Large intestine (tissue), 3 donors: ENCODE results near the gene MFAP4. TPM values are rescaled to one million over a fixed set of nuclear protein-coding genes. Genes with fewer than 3 reads are reported as not detected.
A peak's percentile ranks its signal among the peaks of the same experiment; 100 is the strongest.
"Not testable (repeated sequence)": the region's sequence is repeated elsewhere in the genome, so short reads cannot be mapped to it uniquely, and the experiment has no call there.

Source experiments
- DNase-seq, 2 donors: peaks; one replicate each; pipeline versions ENCODE4 v3.0.0 to v3.0.0-alpha.2; 2013
- H3K27ac ChIP-seq: one replicate; pipeline ENCODE4 v1.5.1; 2013; ENCODE audit warnings: low read length
- H3K27me3 ChIP-seq: 2 replicates; pipeline ENCODE4 v1.6.1; 2013; ENCODE audit warnings: low read length; ENCODE audit not compliant: control insufficient read depth, insufficient read depth
- H3K36me3 ChIP-seq: 2 replicates; pipeline ENCODE4 v1.6.1; 2013; ENCODE audit warnings: low read length; ENCODE audit not compliant: control insufficient read depth, insufficient read depth
- H3K4me1 ChIP-seq: one replicate; pipeline ENCODE4 v1.6.1; 2013; ENCODE audit warnings: low read length; ENCODE audit not compliant: control insufficient read depth, insufficient read depth
- H3K4me3 ChIP-seq: one replicate; pipeline ENCODE4 v1.5.1; 2013; ENCODE audit warnings: low read length
- H3K9me3 ChIP-seq: one replicate; pipeline ENCODE4 v1.6.1; 2013; ENCODE audit warnings: mild to moderate bottlenecking, low read depth, low read length, moderate library complexity; ENCODE audit not compliant: control insufficient read depth
- WGBS: methylation state at CpG from one replicate; pipeline ENCODE4 v1.1.5; 2013; ENCODE audit warnings: low lambda C conversion rate; ENCODE audit not compliant: insufficient coverage; 5-methylcytosine and 5-hydroxymethylcytosine counted together
- polyA plus RNA-seq: library from polyadenylated mRNA; unstranded; fragments of 120-200 nt; gene quantifications from one replicate; pipeline ENCODE4 v1.2.1, GENCODE V29; 2013

Gene MFAP4
- polyA plus RNA-seq, 1 donor, result 116 TPM

DNA sequence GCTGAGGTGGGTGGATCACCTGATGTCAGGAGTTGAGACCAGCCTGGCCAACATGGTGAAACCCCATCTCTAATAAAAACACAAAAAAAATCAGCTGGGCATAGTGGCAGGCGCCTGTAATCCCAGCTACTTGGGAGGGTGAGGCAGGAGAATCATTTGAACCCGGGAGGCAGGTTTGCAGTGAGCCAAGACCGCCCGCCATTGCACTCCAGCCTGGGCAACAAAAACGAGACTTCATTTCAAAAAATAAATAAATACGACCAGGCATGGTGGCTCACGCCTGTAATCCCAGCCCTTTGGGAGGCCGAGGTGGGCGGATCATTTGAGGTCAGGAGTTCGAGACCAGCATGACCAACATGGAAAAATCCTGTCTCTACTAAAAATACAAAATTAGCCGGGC is 33.6 kb downstream of the MFAP4 start:
- peaks cover 18% of the 10 kb centered on the region for H3K36me3 ChIP-seq
- H3K9me3 ChIP-seq, H3K4me3 ChIP-seq, H3K4me1 ChIP-seq, H3K27ac ChIP-seq, DNase-seq, H3K27me3 ChIP-seq: not testable (repeated sequence)
- WGBS, result no CpG with 5 or more reads among the region's 11 CpGs

DNA sequence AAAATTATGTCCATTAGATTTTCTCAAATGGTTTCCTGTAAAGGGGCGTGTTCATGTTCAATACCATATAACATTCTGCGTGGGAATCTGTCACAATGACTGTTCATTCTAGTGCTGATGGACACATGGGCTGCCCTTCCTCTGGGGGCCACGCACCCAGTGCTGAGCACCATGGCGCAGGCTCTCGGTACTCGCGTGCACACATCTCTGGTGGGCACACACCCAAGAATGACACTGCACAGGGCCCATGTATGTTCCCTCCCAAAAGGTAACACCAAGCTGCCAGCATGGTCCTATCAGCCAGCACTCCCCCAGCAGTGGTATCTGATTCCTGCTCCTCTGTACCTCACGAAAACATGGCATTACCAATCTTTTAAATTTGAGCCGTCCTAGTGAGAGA is 38.2 kb downstream of the MFAP4 start:
- no CpG with 5 or more reads among the region's 9 CpGs for WGBS
- H3K27me3 ChIP-seq, result no peaks in the 10 kb centered on the region

DNA sequence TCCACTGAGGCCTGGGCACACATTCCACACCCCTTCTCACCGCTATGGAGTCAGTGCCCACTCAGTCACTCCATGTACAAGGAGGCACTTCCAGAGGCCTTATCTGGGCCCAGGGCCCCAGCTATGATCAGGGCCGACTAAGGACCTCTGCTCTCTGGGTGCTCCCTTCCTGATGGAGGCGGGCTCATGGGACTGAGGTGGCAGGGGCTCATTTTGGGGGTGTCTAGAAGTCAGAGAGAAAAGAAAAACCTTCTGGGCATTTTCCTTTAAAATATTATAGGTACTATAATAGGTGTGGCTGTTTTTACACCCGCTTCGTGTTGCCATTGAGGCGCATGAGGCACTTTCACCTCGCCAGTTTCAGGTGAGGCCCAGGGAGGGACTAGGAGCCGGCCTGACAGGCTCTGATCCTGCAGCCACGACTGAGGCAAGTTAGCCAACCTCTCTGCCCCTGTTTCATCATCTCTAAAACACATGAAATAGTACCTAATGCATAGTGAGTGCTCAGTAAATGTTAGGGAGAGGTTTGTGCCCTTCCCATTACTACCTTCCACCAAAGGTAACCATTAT is 38.8 kb downstream of the MFAP4 start:
- H3K27me3 ChIP-seq, result no peaks in the 10 kb centered on the region
- no peaks in the 10 kb centered on the region for H3K36me3 ChIP-seq

More for the DNA sequence above, 38.2 kb downstream of the MFAP4 start:
- H3K27ac ChIP-seq, result peak overlapping the region; percentile 60
- peaks cover 7% of the 10 kb centered on the region for H3K9me3 ChIP-seq
- H3K4me1 ChIP-seq, result peaks cover 42% of the 10 kb centered on the region
- no peak for DNase-seq
- H3K36me3 ChIP-seq, result no peaks in the 10 kb centered on the region
- no peak overlapping the region for H3K4me3 ChIP-seq

DNA sequence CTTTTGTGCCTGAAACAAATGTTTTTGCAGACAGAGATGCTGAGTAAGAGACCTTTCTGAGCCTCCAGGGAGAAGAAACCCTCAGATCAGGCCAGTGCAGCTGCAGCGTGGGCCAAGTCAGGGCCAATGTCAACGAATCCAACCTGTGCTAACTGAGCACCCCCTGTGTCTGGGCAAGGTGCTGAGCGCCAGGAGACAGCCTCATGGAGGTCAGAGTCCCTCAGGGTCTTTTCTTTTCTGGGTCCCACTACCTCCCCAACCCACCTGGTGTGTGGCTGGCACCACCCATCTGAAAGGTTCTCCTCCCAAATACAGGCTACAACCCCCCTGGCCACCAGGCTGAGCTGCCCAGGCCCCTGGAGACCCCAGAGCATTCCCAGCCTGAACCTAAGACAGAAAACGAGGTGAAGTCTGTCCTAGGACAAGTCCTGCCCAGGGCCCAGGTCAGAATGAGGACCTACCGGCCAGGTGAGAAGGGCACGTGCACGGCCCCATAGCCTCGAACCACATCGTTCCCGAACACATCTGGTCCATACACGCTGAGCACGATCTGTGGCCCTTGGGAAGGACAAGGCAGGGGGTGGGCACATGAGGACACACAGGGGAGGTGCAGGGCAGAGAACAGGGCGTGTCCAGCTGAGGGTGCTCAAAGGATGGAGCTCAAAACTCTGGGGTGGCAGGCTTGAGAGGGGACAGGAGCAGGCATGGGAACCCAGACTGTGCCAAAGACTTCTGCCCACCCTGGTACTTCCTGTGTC is 39.5 kb downstream of the MFAP4 start:
- Histone ChIP-seq H3K4me3 (no peak overlapping the region), H3K27ac (peak overlapping the region; percentile 60), H3K27me3 (no peaks in the 10 kb centered on the region), H3K9me3 (peaks cover 7% of the 10 kb centered on the region), H3K36me3 (no peaks in the 10 kb centered on the region), H3K4me1 (peaks cover 53% of the 10 kb centered on the region)
- no CpG with 5 or more reads among the region's 13 CpGs for WGBS
- DNase-seq, result no peak

More for the DNA sequence above, 38.8 kb downstream of the MFAP4 start:
- Histone ChIP-seq H3K4me3 (no peak overlapping the region), H3K27ac (peak overlapping the region; percentile 60), H3K9me3 (peaks cover 7% of the 10 kb centered on the region), H3K4me1 (peaks cover 48% of the 10 kb centered on the region)
- WGBS, result no CpG with 5 or more reads among the region's 9 CpGs
- peak in 1 of 2 donors; percentile 82 for DNase-seq

DNA sequence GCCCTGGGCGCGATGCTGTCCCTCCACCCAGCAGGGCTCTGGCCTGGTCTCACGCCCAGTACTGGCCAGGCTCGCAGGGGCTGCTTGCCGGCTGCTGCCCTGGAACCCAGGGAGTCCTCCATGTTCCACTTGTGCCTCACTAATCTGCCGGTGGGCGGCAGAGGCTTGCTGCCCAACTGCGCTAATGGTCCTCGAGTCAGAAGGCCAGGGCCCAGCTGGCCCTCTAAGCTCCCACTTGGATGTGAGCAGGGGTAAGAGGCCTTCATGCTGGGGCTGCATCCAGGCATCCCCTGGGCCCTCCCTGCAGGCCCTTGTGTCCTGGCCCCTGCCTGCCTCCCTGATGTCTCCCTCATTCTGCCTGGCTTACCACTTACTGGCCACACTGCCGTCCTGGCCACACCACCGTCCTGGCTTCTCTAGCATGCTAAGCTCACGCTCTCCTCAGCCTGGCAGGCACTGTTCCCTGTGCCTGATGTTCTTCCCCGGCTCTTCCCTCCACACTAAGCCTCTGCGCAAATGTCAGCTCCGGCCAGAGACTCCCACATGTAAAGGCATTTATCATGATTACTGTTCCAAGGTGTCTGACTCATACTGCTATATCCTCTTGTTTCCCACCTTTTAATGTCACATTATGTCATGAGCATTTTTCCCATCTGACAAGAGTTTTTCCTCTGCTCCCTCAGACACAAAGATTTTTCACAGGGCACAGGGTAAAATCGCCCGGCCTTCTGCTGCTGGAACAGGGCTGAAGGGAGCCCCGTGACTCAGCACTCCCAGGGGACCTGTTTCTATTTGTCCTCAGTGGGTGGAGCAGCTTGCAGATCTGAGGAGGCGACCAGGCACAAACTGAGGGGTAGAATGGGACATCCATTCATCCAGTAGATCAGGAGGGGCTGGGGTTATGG is 40.4 kb downstream of the MFAP4 start:
- no peak overlapping the region for H3K4me3 ChIP-seq
- H3K4me1 ChIP-seq, result peaks cover 61% of the 10 kb centered on the region
- H3K27me3 ChIP-seq, result no peaks in the 10 kb centered on the region
- H3K27ac ChIP-seq, result peak overlapping the region; percentile 60
- H3K9me3 ChIP-seq, result peaks cover 7% of the 10 kb centered on the region
- 83% methylated on average over 4 of the region's 19 CpGs for WGBS
- peak in 1 of 2 donors; percentile 74 for DNase-seq
- no peaks in the 10 kb centered on the region for H3K36me3 ChIP-seq

DNA sequence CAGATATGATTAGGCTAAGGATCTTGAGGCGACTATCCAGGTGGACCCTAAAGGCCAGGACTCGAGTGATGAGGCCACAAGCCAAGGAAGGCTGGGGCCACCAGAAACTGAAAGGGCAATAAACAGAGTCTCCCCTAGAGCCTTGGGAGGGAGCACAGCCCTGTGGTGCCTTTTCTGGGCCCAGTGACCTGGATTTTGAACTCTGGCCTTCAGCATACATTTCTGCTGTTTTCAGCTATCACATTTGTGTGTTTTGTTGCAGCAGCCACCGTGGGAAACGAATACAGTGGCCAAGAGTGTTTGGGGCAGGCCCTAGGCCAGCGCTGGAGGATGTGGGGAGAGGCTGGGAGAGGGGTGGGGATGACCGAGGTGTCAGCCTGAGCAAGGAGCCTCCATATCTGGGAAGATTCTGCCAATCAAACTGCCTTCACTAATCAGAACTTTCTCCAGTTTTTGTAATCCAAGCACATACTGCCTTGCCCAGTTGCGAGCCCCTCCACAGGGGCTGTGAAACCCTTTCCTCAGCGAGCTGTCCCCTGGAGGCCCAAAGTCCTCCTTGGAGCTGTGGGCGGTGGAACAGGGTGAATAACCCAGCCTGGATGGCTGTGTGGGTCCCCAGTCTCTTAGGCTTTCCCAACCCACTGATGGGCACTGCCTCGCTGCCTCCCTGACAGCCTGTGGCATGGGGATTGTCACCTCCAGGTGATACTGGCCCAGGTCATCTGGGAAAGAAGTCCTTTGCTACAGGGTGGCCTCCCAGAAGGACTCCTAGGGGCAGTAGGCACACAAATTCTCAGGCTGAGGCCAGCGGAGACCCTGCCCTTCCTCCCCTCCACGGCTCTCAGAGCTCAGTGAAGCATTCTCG is 41.3 kb downstream of the MFAP4 start:
- peaks cover 7% of the 10 kb centered on the region for H3K9me3 ChIP-seq
- H3K4me3 ChIP-seq, result no peak overlapping the region
- no peaks in the 10 kb centered on the region for H3K36me3 ChIP-seq
- peak overlapping the region; percentile 60 for H3K27ac ChIP-seq
- H3K4me1 ChIP-seq, result peaks cover 62% of the 10 kb centered on the region
- H3K27me3 ChIP-seq, result no peaks in the 10 kb centered on the region
- DNase-seq, result peak in 1 of 2 donors; percentile 61
- no CpG with 5 or more reads among the region's 13 CpGs for WGBS

DNA sequence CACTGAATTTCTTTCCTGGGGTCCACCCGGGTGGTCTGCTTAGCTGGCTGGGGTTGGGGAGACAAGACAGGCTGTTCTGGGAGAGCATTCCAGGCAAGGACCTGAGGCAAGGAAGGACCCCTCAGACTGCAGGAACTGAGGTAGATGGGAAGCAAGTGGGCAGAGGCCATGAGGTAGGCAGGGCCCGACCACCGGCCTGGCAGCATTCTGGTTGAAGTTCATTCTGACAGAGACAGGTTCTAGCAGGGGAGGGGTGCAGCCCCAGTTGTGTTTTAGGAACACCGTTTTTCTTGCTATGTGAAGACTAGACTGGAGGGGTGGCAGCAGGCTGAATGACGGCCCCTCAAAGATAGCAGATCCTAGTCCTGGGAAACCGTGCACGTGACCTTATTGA is 41.9 kb downstream of the MFAP4 start:
- Histone ChIP-seq H3K4me1 (peaks cover 62% of the 10 kb centered on the region), H3K36me3 (no peaks in the 10 kb centered on the region)

DNA sequence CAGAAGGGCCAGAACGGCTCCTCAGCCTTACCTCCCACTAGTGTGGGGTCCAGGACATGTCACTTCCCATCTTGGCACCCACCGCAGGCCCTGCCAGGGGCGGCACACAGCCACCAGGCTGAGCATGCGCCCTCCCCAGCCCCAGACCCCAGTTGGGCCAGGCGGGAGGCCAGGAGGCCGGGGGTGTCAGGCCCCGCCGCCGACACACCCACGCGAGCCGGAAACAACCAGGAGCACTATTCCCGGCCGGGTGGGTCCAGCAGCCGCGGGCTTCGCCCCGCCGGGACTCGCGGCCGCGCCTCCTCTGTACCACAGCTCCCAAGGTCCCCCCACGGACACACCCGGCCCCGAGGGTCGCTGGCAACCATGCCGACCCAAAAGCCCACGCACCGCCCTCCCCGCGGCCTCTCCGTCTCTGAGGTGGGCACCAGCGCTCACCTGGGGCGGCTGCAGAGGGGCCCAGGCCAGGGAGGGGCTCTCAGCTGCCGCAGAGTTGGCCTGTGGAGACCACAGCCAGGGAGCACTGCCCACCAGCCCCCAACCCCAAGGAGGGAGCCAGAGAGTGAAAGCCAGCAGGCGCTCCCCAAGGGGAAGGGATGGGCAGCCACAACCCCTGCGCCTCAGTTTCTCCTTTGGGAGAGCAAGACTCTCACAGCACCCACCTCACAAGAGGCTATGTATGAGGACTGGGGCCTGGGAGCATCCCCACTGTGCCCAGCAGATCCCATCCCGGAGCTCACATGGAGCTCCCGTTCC is 42.5 kb downstream of the MFAP4 start:
- Histone ChIP-seq H3K4me3 (no peak overlapping the region), H3K9me3 (peaks cover 7% of the 10 kb centered on the region), H3K36me3 (no peaks in the 10 kb centered on the region), H3K27ac (no peak overlapping the region), H3K4me1 (peaks cover 62% of the 10 kb centered on the region), H3K27me3 (no peaks in the 10 kb centered on the region)
- no CpG with 5 or more reads among the region's 40 CpGs for WGBS
- peak in 1 of 2 donors; percentile 1 for DNase-seq

More for the DNA sequence above, 41.9 kb downstream of the MFAP4 start:
- Histone ChIP-seq H3K4me3 (no peak overlapping the region), H3K9me3 (peaks cover 7% of the 10 kb centered on the region), H3K27me3 (no peaks in the 10 kb centered on the region), H3K27ac (no peak overlapping the region)
- no CpG with 5 or more reads among the region's 7 CpGs for WGBS
- DNase-seq, result no peak

DNA sequence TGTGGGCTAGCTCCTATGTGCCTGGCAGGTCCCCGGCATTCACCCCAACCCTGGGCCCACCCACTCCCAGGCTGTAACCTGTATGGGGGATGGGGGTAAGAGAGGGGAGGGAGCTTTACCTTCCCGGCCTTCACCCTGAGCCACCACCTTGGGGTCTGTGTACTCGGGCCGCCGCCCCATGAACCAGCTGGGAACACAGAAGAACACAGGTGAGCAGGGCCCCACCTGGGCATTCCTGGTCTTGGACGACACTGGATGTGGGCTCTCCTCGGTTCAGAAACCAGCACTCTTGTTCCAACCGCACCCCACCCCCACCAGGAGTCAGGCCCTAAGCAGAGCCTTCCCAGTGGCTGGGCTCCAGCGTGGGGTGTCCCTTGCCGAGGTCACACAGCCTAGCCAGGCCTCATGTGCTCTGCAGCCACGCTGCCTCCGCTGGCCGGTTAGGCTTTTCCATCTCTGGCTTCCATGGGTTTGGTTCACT is 43.3 kb downstream of the MFAP4 start:
- Histone ChIP-seq H3K9me3 (peaks cover 7% of the 10 kb centered on the region), H3K27ac (no peak overlapping the region), H3K4me1 (peaks cover 64% of the 10 kb centered on the region), H3K27me3 (no peaks in the 10 kb centered on the region), H3K4me3 (no peak overlapping the region), H3K36me3 (no peaks in the 10 kb centered on the region)
- no CpG with 5 or more reads among the region's 13 CpGs for WGBS
- no peak for DNase-seq
